H1 (cell line): Measurements from ENCODE around the gene TMEM170A. TPM values are rescaled to one million over a fixed set of nuclear protein-coding genes. Genes with fewer than 3 reads are reported as not detected.

Experiments
- CTCF ChIA-PET: fragments of 300-600 bp; sonication (Branson Sonifier 250); formaldehyde crosslinking; loops from one replicate; lab custom pipeline; 2021; ENCODE audit not compliant: partially characterized antibody; lab: Charles Lee
- POLR2A ChIA-PET: fragments of 300-600 bp; sonication (Branson Sonifier 250); formaldehyde crosslinking; loops from one replicate; lab custom pipeline; 2021; ENCODE audit warnings: inconsistent platforms; ENCODE audit not compliant: partially characterized antibody; lab: Charles Lee
- DNase-seq, 2 experiments: peaks; one replicate each; pipeline versions ENCODE4 v3.0.0 to v3.0.0-alpha.2; 2010 to 2022; ENCODE audit warnings: low spot score in 2 of 2, low read depth in 1 of 2, mixed read lengths in 1 of 2
- FAIRE-seq: peaks from 2 replicates; lab custom pipeline; 2011; peaks lifted over from hg19 to GRCh38; lab: Jason Lieb, UNC
- H2AFZ ChIP-seq: 2 replicates; pipeline ENCODE4 v1.8.1; 2012; ENCODE audit warnings: low read length, inconsistent platforms
- H2AK5ac ChIP-seq: 2 replicates; pipeline ENCODE4 v1.6.1; 2013; ENCODE audit warnings: low read depth, low read length
- H2BK120ac ChIP-seq: replicated peaks from 2 replicates; pipeline ENCODE3; 2013; ENCODE audit warnings: low read depth, low read length, inconsistent platforms
- H2BK12ac ChIP-seq: 2 replicates; pipeline ENCODE4 v1.6.1; 2013; ENCODE audit warnings: low read depth, low read length
- H2BK15ac ChIP-seq: 2 replicates; pipeline ENCODE4 v1.6.1; 2013; ENCODE audit warnings: low read length
- H2BK20ac ChIP-seq: 2 replicates; pipeline ENCODE4 v1.6.1; 2013; ENCODE audit warnings: low read length
- H2BK5ac ChIP-seq: 2 replicates; pipeline ENCODE4 v1.6.1; 2013; ENCODE audit warnings: low read depth, low read length
- H3K14ac ChIP-seq: 2 replicates; pipeline ENCODE4 v1.6.1; 2013; ENCODE audit warnings: inconsistent platforms; ENCODE audit not compliant: insufficient read length
- H3K18ac ChIP-seq: 2 replicates; pipeline ENCODE4 v1.6.1; 2013; ENCODE audit warnings: low read length; ENCODE audit errors: extremely low read depth
- H3K23ac ChIP-seq: 2 replicates; pipeline ENCODE4 v1.6.1; 2013; ENCODE audit warnings: inconsistent platforms; ENCODE audit not compliant: insufficient read length
- H3K23me2 ChIP-seq: 2 replicates; pipeline ENCODE4 v1.6.1; 2013; ENCODE audit warnings: low read depth, low read length
- H3K27ac ChIP-seq: 2 replicates; pipeline ENCODE4 v1.6.1; 2011; ENCODE audit warnings: low read depth, low read length, inconsistent platforms
- H3K27me3 ChIP-seq, 4 experiments: replicated peaks in 1 of 4; 1 replicate in 1 of 4; 2 replicates in 3 of 4; pipeline versions ENCODE4 v1.6.1 to v1.8.1; 2011 to 2013; ENCODE audit warnings: low read length in 3 of 4, mild to moderate bottlenecking in 3 of 4, inconsistent platforms in 2 of 4, mixed read lengths in 2 of 4, moderate library complexity in 1 of 4; ENCODE audit not compliant: control insufficient read depth in 3 of 4, insufficient read depth in 3 of 4; ENCODE audit errors: extremely low read depth in 1 of 4
- H3K36me3 ChIP-seq, 4 experiments: 2 replicates each; pipeline versions ENCODE4 v1.6.1 to v1.8.1; 2011 to 2013; ENCODE audit warnings: mild to moderate bottlenecking in 4 of 4, low read length in 3 of 4, moderate library complexity in 2 of 4, control low read depth in 1 of 4, inconsistent platforms in 1 of 4; ENCODE audit not compliant: insufficient read depth in 4 of 4, control insufficient read depth in 2 of 4
- H3K4ac ChIP-seq: replicated peaks from 2 replicates; pipeline ENCODE3; 2013; ENCODE audit warnings: low read length, low read depth, mixed read lengths, inconsistent platforms; ENCODE audit not compliant: insufficient read length
- H3K4me1 ChIP-seq, 4 experiments: replicated peaks in 1 of 4; 1 replicate in 1 of 4; 2 replicates in 3 of 4; pipeline versions ENCODE4 v1.6.1 to v1.8.1; 2011 to 2013; ENCODE audit warnings: low read length in 3 of 4, inconsistent platforms in 2 of 4, mixed read lengths in 1 of 4; ENCODE audit not compliant: insufficient read depth in 4 of 4, control insufficient read depth in 3 of 4
- H3K4me2 ChIP-seq, 2 experiments: 2 replicates each; pipeline versions ENCODE4 v1.6.1 to v1.8.1; 2011 to 2013; ENCODE audit warnings: low read depth in 2 of 2, low read length in 2 of 2, control low read depth in 1 of 2, inconsistent platforms in 1 of 2, mild to moderate bottlenecking in 1 of 2; ENCODE audit not compliant: insufficient read depth in 1 of 2
- H3K4me3 ChIP-seq, 4 experiments: fragments of 200-600, 300-600 bp in 1 of 4; sonication (generic), shearing (Covaris generic), sonication (Bioruptor Twin) in 1 of 4; 2 replicates each; pipeline versions ENCODE4 v1.5.1 to v1.8.1; 2011 to 2016; ENCODE audit warnings: low read length in 4 of 4, low read depth in 3 of 4, control low read depth in 2 of 4, inconsistent platforms in 2 of 4, mild to moderate bottlenecking in 2 of 4, mixed read lengths in 1 of 4, moderate library complexity in 1 of 4; ENCODE audit not compliant: insufficient read depth in 2 of 4; ENCODE audit errors: extremely low read depth in 1 of 4
- H3K56ac ChIP-seq: replicated peaks from 2 replicates; pipeline ENCODE3; 2013; ENCODE audit warnings: low read depth, mild to moderate bottlenecking, mixed read lengths, low read length, inconsistent platforms; ENCODE audit not compliant: insufficient read length
- H3K79me1 ChIP-seq: 2 replicates; pipeline ENCODE4 v1.6.1; 2013; ENCODE audit warnings: low read depth, low read length, control low read depth
- H3K79me2 ChIP-seq, 2 experiments: 2 replicates each; pipeline versions ENCODE4 v1.6.1 to v1.8.1; 2012 to 2013; ENCODE audit warnings: low read length in 2 of 2, mild to moderate bottlenecking in 2 of 2, inconsistent platforms in 1 of 2; ENCODE audit not compliant: insufficient read depth in 2 of 2, control insufficient read depth in 1 of 2
- H3K9ac ChIP-seq, 4 experiments: replicated peaks in 1 of 4; 1 replicate in 1 of 4; 2 replicates in 3 of 4; pipeline versions ENCODE4 v1.6.1 to v1.8.1; 2011 to 2013; ENCODE audit warnings: low read depth in 3 of 4, low read length in 3 of 4, control low read depth in 2 of 4, mild to moderate bottlenecking in 2 of 4, moderate library complexity in 2 of 4, inconsistent platforms in 1 of 4; ENCODE audit errors: extremely low read depth in 1 of 4
- H3K9me3 ChIP-seq, 2 experiments: 2 replicates each; pipeline versions ENCODE4 v1.6.1 to v1.8.1; 2012 to 2013; ENCODE audit warnings: mild to moderate bottlenecking in 2 of 2, moderate library complexity in 2 of 2, control low read depth in 1 of 2, inconsistent platforms in 1 of 2, low read depth in 1 of 2, low read length in 1 of 2, mixed read lengths in 1 of 2; ENCODE audit not compliant: insufficient read depth in 2 of 2
- H4K20me1 ChIP-seq, 2 experiments: replicated peaks in 1 of 2; 2 replicates each; pipeline versions ENCODE3 to v1.8.1; 2011 to 2013; ENCODE audit warnings: inconsistent platforms in 2 of 2, low read length in 2 of 2, mild to moderate bottlenecking in 1 of 2; ENCODE audit not compliant: insufficient read depth in 2 of 2, control insufficient read depth in 1 of 2
- H4K5ac ChIP-seq: 2 replicates; pipeline ENCODE4 v1.6.1; 2013; ENCODE audit warnings: low read length, low read depth, mixed read lengths, inconsistent platforms; ENCODE audit not compliant: insufficient read length
- H4K8ac ChIP-seq: 2 replicates; pipeline ENCODE4 v1.8.0; 2013; ENCODE audit warnings: mild to moderate bottlenecking, moderate library complexity, low read length, inconsistent platforms; ENCODE audit not compliant: insufficient read depth; ENCODE audit errors: extremely low read depth
- H4K91ac ChIP-seq: replicated peaks from 2 replicates; pipeline ENCODE3; 2013; ENCODE audit warnings: low read length, mixed read lengths, inconsistent platforms; ENCODE audit not compliant: insufficient read length
- ASH2L ChIP-seq: fragments of 200-600, 300-600 bp; sonication (generic); IDR thresholded peaks from one replicate; pipeline ENCODE4 v1.7.1; 2017; ENCODE audit warnings: low read length
- ATF3 ChIP-seq: IDR thresholded peaks from 2 replicates; pipeline ENCODE4 v1.6.1; 2011; ENCODE audit warnings: low read depth, mild to moderate bottlenecking, low read length; ENCODE audit not compliant: insufficient read depth
- CHD2 ChIP-seq: IDR thresholded peaks from 2 replicates; pipeline ENCODE4 v1.6.1; 2012; ENCODE audit warnings: low read length, improper control_type of control experiment
- E2F6 ChIP-seq: IDR thresholded peaks from 2 replicates; pipeline ENCODE4 v1.6.1; 2012; ENCODE audit warnings: inconsistent platforms
- MAFK ChIP-seq: IDR thresholded peaks from 2 replicates; pipeline ENCODE4 v1.6.1; 2012; ENCODE audit warnings: low read depth, mild to moderate bottlenecking, improper control_type of control experiment, low read length
- SRF ChIP-seq: IDR thresholded peaks from 2 replicates; pipeline ENCODE4 v1.6.1; 2011; ENCODE audit warnings: mild to moderate bottlenecking, low read depth, low read length, moderate library complexity
- ZNF274 ChIP-seq: IDR thresholded peaks from 2 replicates; pipeline ENCODE4 v1.7.0; 2012; ENCODE audit warnings: low read length, borderline replicate concordance; ENCODE audit errors: extremely low read depth
- WGBS, 2 experiments: shearing (Covaris generic) in 1 of 2; methylation state at CpG; one replicate each; pipeline versions ENCODE4 v1.1.6 to v1.1.7; 2013 to 2015; ENCODE audit warnings: low lambda C conversion rate in 2 of 2, mixed read lengths in 2 of 2, inconsistent platforms in 1 of 2, low coverage in 1 of 2, missing lambda C conversion rate in 1 of 2; ENCODE audit not compliant: insufficient replicate concordance in 2 of 2, insufficient coverage in 1 of 2, insufficient read length in 1 of 2; ENCODE audit errors: extremely low coverage in 1 of 2, missing lambda C conversion rate in 1 of 2; 5-methylcytosine and 5-hydroxymethylcytosine counted together
- polyA plus RNA-seq, 7 experiments: library from polyadenylated mRNA; depleted of rRNA in 3 of 7; stranded (reverse) in 5 of 7; unstranded in 2 of 7; fragments of >200 nt in 5 of 7; fragments of 200-250 nt in 2 of 7; gene quantifications; 1 replicate in 5 of 7; 2 replicates in 1 of 7; 4 replicates in 1 of 7; pipeline versions ENCODE4 v1.2.1 to v1.2.3, GENCODE V29; 2011 to 2013; ENCODE audit warnings: missing spikeins in 2 of 7, mixed read lengths in 2 of 7
- total RNA-seq: library from RNA; stranded (reverse); fragmentation: NEBNext Ultra II Directional; extraction: Animal tissue kit (Norgen Biotek cat#: 25700); gene quantifications from 2 replicates; pipeline ENCODE4 v1.2.1, GENCODE V29; 2021

The TMEM170A gene
- total and polyA plus RNA-seq, 2 of the 8 experiments (the other 6 are each of a cell fraction or from before 2014, with no cell fraction given), result 22.9 to 56.6 TPM

- Histone ChIP-seq H3K9ac (no peak overlapping the region), H2BK120ac (no peak overlapping the region), H4K5ac (no peak overlapping the region), H3K4me2 (no peak overlapping the region), H3K36me3 (no peaks in the 10 kb centered on the region), H2BK12ac (no peak overlapping the region), H3K14ac (no peak overlapping the region), H3K79me1 (no peaks in the 10 kb centered on the region), H4K91ac (no peak overlapping the region), H4K20me1 (no peaks in the 10 kb centered on the region), H3K27ac (no peak overlapping the region), H2BK15ac (no peak overlapping the region), H3K4me1 (no peaks in the 10 kb centered on the region), H3K27me3 (no peaks in the 10 kb centered on the region), H2AFZ (no peak overlapping the region), H3K4me3 (no peak overlapping the region), H3K23me2 (no peaks in the 10 kb centered on the region), H3K18ac (no peak overlapping the region), H3K56ac (no peak overlapping the region), H3K79me2 (no peaks in the 10 kb centered on the region), H2BK20ac (no peak overlapping the region), H2BK5ac (no peak overlapping the region), H3K23ac (no peak overlapping the region), H3K9me3 (no peaks in the 10 kb centered on the region), H4K8ac (no peak overlapping the region), H2AK5ac (no peak overlapping the region), H3K4ac (no peak overlapping the region)
- POLR2A ChIA-PET, result no interaction called here
- FAIRE-seq, result no peak
- no peak for DNase-seq
- CTCF ChIA-PET, result interaction anchor here (1.6 kb wide), 1 partner anchor 15 kb away, joined by 3 read pairs; no protein-coding TSS in a partner anchor
- TF ChIP-seq ATF3 (no peak), MAFK (no peak), CHD2 (no peak), ASH2L (no peak), E2F6 (no peak), SRF (no peak), ZNF274 (no peak)
- WGBS, 2 experiments, result 95% methylated on average over 5 of the region's 5 CpGs; no CpG with 5 or more reads in 1 of the 2 experiments
These were observed 36.9 kb upstream of the TMEM170A start for GRCh38 chr16:75501359-75501758.
